ENCODE results near the gene TAF11L4. TPM values are rescaled to one million over a fixed set of nuclear protein-coding genes. Genes with fewer than 3 reads are reported as not detected.
"Not testable (repeated sequence)": the region's sequence is repeated elsewhere in the genome, so short reads cannot be mapped to it uniquely, and the experiment has no call there.

Gene TAF11L4
- total and polyA plus RNA-seq, 2 of the 4 experiments (the other 2 are of a cell fraction): not detected

- no CpG with 5 or more reads among the region's 10 CpGs for WGBS, 2 experiments (ENCODE audit: extremely low coverage in 2 of 2, insufficient read length in 1 of 2)
- H3K56ac ChIP-seq (ENCODE audit: extremely low read depth, insufficient read depth, low read length); H3K18ac ChIP-seq (ENCODE audit: low read depth, low read length); H4K8ac ChIP-seq (ENCODE audit: low read depth in 2 of 2, low read length in 2 of 2); intact Hi-C loops (cut with micrococcal nuclease); H2AK9ac ChIP-seq (replicated peaks; ENCODE audit: low read depth, low read length, poor library complexity); POLR2A ChIA-PET (ENCODE audit: unreplicated experiment); H3K14ac ChIP-seq (replicated peaks; ENCODE audit: low read depth, low read length); H4K91ac ChIP-seq (ENCODE audit: insufficient read depth, low read depth, low read length); H2BK120ac ChIP-seq (ENCODE audit: low read depth, low read length); H3K4me2 ChIP-seq (ENCODE audit: low read depth, low read length); H3K9me3 ChIP-seq (ENCODE audit: control insufficient read depth, insufficient read depth, low read length); in situ Hi-C loops (cut with MboI; ENCODE audit: low sequenced_read_pairs); dilution Hi-C loops (cut with HindIII; ENCODE audit: low sequenced_read_pairs, unreplicated experiment); H3K9me1 ChIP-seq (ENCODE audit: insufficient read depth, low read length); H3K4me3 ChIP-seq (ENCODE audit: insufficient read depth, low read depth, low read length); H3K4me1 ChIP-seq (ENCODE audit: control insufficient read depth, insufficient read depth, low read length); H2BK20ac ChIP-seq (ENCODE audit: low read depth, low read length); H3K23ac ChIP-seq (ENCODE audit: low read depth, low read length); H2AK5ac ChIP-seq (ENCODE audit: low read depth, low read length); H3K9ac ChIP-seq (ENCODE audit: low read depth, low read length); DNase-seq; H3K79me1 ChIP-seq (ENCODE audit: low read depth in 1 of 2, low read length in 2 of 2); H2BK5ac ChIP-seq (ENCODE audit: low read depth, low read length, poor library complexity, severe bottlenecking); CTCF ChIA-PET; H3K27ac ChIP-seq (ENCODE audit: insufficient read depth, low read length); H3K36me3 ChIP-seq (ENCODE audit: control insufficient read depth, insufficient read depth, low read length); H3K4ac ChIP-seq (ENCODE audit: low read depth, low read length); H4K20me1 ChIP-seq (ENCODE audit: insufficient read depth, low read length); H4K5ac ChIP-seq (ENCODE audit: low read depth, low read length); H2AFZ ChIP-seq (replicated peaks; ENCODE audit: low read length, poor library complexity); H3K27me3 ChIP-seq (ENCODE audit: control insufficient read depth, insufficient read depth, low read length); BruUV-seq (replicated peaks); ATAC-seq (ENCODE audit: low read depth); H2BK15ac ChIP-seq (ENCODE audit: low read depth, low read length): not testable (repeated sequence)
These were observed 35.0 kb upstream of the TAF11L4 start for GRCh38 chr5:17486464-17487173.
